H1 (cell line): Measurements from ENCODE around the gene HMCN2. TPM values are rescaled to one million over a fixed set of nuclear protein-coding genes. Genes with fewer than 3 reads are reported as not detected.

Source experiments
- CTCF ChIA-PET: fragments of 300-600 bp; sonication (Branson Sonifier 250); formaldehyde crosslinking; loops from one replicate; lab custom pipeline; 2021; ENCODE audit not compliant: partially characterized antibody; lab: Charles Lee
- POLR2A ChIA-PET: fragments of 300-600 bp; sonication (Branson Sonifier 250); formaldehyde crosslinking; loops from one replicate; lab custom pipeline; 2021; ENCODE audit warnings: inconsistent platforms; ENCODE audit not compliant: partially characterized antibody; lab: Charles Lee
- DNase-seq, 2 experiments: peaks; one replicate each; pipeline versions ENCODE4 v3.0.0 to v3.0.0-alpha.2; 2010 to 2022; ENCODE audit warnings: low spot score in 2 of 2, low read depth in 1 of 2, mixed read lengths in 1 of 2
- FAIRE-seq: peaks from 2 replicates; lab custom pipeline; 2011; peaks lifted over from hg19 to GRCh38; lab: Jason Lieb, UNC
- H2AFZ ChIP-seq: 2 replicates; pipeline ENCODE4 v1.8.1; 2012; ENCODE audit warnings: low read length, inconsistent platforms
- H2AK5ac ChIP-seq: 2 replicates; pipeline ENCODE4 v1.6.1; 2013; ENCODE audit warnings: low read depth, low read length
- H2BK120ac ChIP-seq: replicated peaks from 2 replicates; pipeline ENCODE3; 2013; ENCODE audit warnings: low read depth, low read length, inconsistent platforms
- H2BK12ac ChIP-seq: 2 replicates; pipeline ENCODE4 v1.6.1; 2013; ENCODE audit warnings: low read depth, low read length
- H2BK15ac ChIP-seq: 2 replicates; pipeline ENCODE4 v1.6.1; 2013; ENCODE audit warnings: low read length
- H2BK20ac ChIP-seq: 2 replicates; pipeline ENCODE4 v1.6.1; 2013; ENCODE audit warnings: low read length
- H2BK5ac ChIP-seq: 2 replicates; pipeline ENCODE4 v1.6.1; 2013; ENCODE audit warnings: low read depth, low read length
- H3K14ac ChIP-seq: 2 replicates; pipeline ENCODE4 v1.6.1; 2013; ENCODE audit warnings: inconsistent platforms; ENCODE audit not compliant: insufficient read length
- H3K18ac ChIP-seq: 2 replicates; pipeline ENCODE4 v1.6.1; 2013; ENCODE audit warnings: low read length; ENCODE audit errors: extremely low read depth
- H3K23ac ChIP-seq: 2 replicates; pipeline ENCODE4 v1.6.1; 2013; ENCODE audit warnings: inconsistent platforms; ENCODE audit not compliant: insufficient read length
- H3K23me2 ChIP-seq: 2 replicates; pipeline ENCODE4 v1.6.1; 2013; ENCODE audit warnings: low read depth, low read length
- H3K27ac ChIP-seq: 2 replicates; pipeline ENCODE4 v1.6.1; 2011; ENCODE audit warnings: low read depth, low read length, inconsistent platforms
- H3K27me3 ChIP-seq, 4 experiments: replicated peaks in 1 of 4; 1 replicate in 1 of 4; 2 replicates in 3 of 4; pipeline versions ENCODE4 v1.6.1 to v1.8.1; 2011 to 2013; ENCODE audit warnings: low read length in 3 of 4, mild to moderate bottlenecking in 3 of 4, inconsistent platforms in 2 of 4, mixed read lengths in 2 of 4, moderate library complexity in 1 of 4; ENCODE audit not compliant: control insufficient read depth in 3 of 4, insufficient read depth in 3 of 4; ENCODE audit errors: extremely low read depth in 1 of 4
- H3K36me3 ChIP-seq, 4 experiments: 2 replicates each; pipeline versions ENCODE4 v1.6.1 to v1.8.1; 2011 to 2013; ENCODE audit warnings: mild to moderate bottlenecking in 4 of 4, low read length in 3 of 4, moderate library complexity in 2 of 4, control low read depth in 1 of 4, inconsistent platforms in 1 of 4; ENCODE audit not compliant: insufficient read depth in 4 of 4, control insufficient read depth in 2 of 4
- H3K4ac ChIP-seq: replicated peaks from 2 replicates; pipeline ENCODE3; 2013; ENCODE audit warnings: low read length, low read depth, mixed read lengths, inconsistent platforms; ENCODE audit not compliant: insufficient read length
- H3K4me1 ChIP-seq, 4 experiments: replicated peaks in 1 of 4; 1 replicate in 1 of 4; 2 replicates in 3 of 4; pipeline versions ENCODE4 v1.6.1 to v1.8.1; 2011 to 2013; ENCODE audit warnings: low read length in 3 of 4, inconsistent platforms in 2 of 4, mixed read lengths in 1 of 4; ENCODE audit not compliant: insufficient read depth in 4 of 4, control insufficient read depth in 3 of 4
- H3K4me2 ChIP-seq, 2 experiments: 2 replicates each; pipeline versions ENCODE4 v1.6.1 to v1.8.1; 2011 to 2013; ENCODE audit warnings: low read depth in 2 of 2, low read length in 2 of 2, control low read depth in 1 of 2, inconsistent platforms in 1 of 2, mild to moderate bottlenecking in 1 of 2; ENCODE audit not compliant: insufficient read depth in 1 of 2
- H3K4me3 ChIP-seq, 4 experiments: fragments of 200-600, 300-600 bp in 1 of 4; sonication (generic), shearing (Covaris generic), sonication (Bioruptor Twin) in 1 of 4; 2 replicates each; pipeline versions ENCODE4 v1.5.1 to v1.8.1; 2011 to 2016; ENCODE audit warnings: low read length in 4 of 4, low read depth in 3 of 4, control low read depth in 2 of 4, inconsistent platforms in 2 of 4, mild to moderate bottlenecking in 2 of 4, mixed read lengths in 1 of 4, moderate library complexity in 1 of 4; ENCODE audit not compliant: insufficient read depth in 2 of 4; ENCODE audit errors: extremely low read depth in 1 of 4
- H3K56ac ChIP-seq: replicated peaks from 2 replicates; pipeline ENCODE3; 2013; ENCODE audit warnings: low read depth, mild to moderate bottlenecking, mixed read lengths, low read length, inconsistent platforms; ENCODE audit not compliant: insufficient read length
- H3K79me1 ChIP-seq: 2 replicates; pipeline ENCODE4 v1.6.1; 2013; ENCODE audit warnings: low read depth, low read length, control low read depth
- H3K79me2 ChIP-seq, 2 experiments: 2 replicates each; pipeline versions ENCODE4 v1.6.1 to v1.8.1; 2012 to 2013; ENCODE audit warnings: low read length in 2 of 2, mild to moderate bottlenecking in 2 of 2, inconsistent platforms in 1 of 2; ENCODE audit not compliant: insufficient read depth in 2 of 2, control insufficient read depth in 1 of 2
- H3K9ac ChIP-seq, 4 experiments: replicated peaks in 1 of 4; 1 replicate in 1 of 4; 2 replicates in 3 of 4; pipeline versions ENCODE4 v1.6.1 to v1.8.1; 2011 to 2013; ENCODE audit warnings: low read depth in 3 of 4, low read length in 3 of 4, control low read depth in 2 of 4, mild to moderate bottlenecking in 2 of 4, moderate library complexity in 2 of 4, inconsistent platforms in 1 of 4; ENCODE audit errors: extremely low read depth in 1 of 4
- H3K9me3 ChIP-seq, 2 experiments: 2 replicates each; pipeline versions ENCODE4 v1.6.1 to v1.8.1; 2012 to 2013; ENCODE audit warnings: mild to moderate bottlenecking in 2 of 2, moderate library complexity in 2 of 2, control low read depth in 1 of 2, inconsistent platforms in 1 of 2, low read depth in 1 of 2, low read length in 1 of 2, mixed read lengths in 1 of 2; ENCODE audit not compliant: insufficient read depth in 2 of 2
- H4K20me1 ChIP-seq, 2 experiments: replicated peaks in 1 of 2; 2 replicates each; pipeline versions ENCODE3 to v1.8.1; 2011 to 2013; ENCODE audit warnings: inconsistent platforms in 2 of 2, low read length in 2 of 2, mild to moderate bottlenecking in 1 of 2; ENCODE audit not compliant: insufficient read depth in 2 of 2, control insufficient read depth in 1 of 2
- H4K5ac ChIP-seq: 2 replicates; pipeline ENCODE4 v1.6.1; 2013; ENCODE audit warnings: low read length, low read depth, mixed read lengths, inconsistent platforms; ENCODE audit not compliant: insufficient read length
- H4K8ac ChIP-seq: 2 replicates; pipeline ENCODE4 v1.8.0; 2013; ENCODE audit warnings: mild to moderate bottlenecking, moderate library complexity, low read length, inconsistent platforms; ENCODE audit not compliant: insufficient read depth; ENCODE audit errors: extremely low read depth
- H4K91ac ChIP-seq: replicated peaks from 2 replicates; pipeline ENCODE3; 2013; ENCODE audit warnings: low read length, mixed read lengths, inconsistent platforms; ENCODE audit not compliant: insufficient read length
- CHD1 ChIP-seq: IDR thresholded peaks from 2 replicates; pipeline ENCODE4 v1.6.1; 2012; ENCODE audit warnings: low read depth, low read length, improper control_type of control experiment
- CREB1 ChIP-seq: IDR thresholded peaks from 2 replicates; pipeline ENCODE4 v1.6.1; 2012; ENCODE audit warnings: inconsistent platforms
- FOSL1 ChIP-seq: IDR thresholded peaks from 2 replicates; pipeline ENCODE4 v1.6.1; 2011; ENCODE audit warnings: mild to moderate bottlenecking, low read depth, low read length, moderate library complexity; ENCODE audit not compliant: insufficient read depth
- GABPA ChIP-seq: IDR thresholded peaks from 2 replicates; pipeline ENCODE4 v1.6.1; 2011; ENCODE audit warnings: mild to moderate bottlenecking, low read length, moderate library complexity, borderline replicate concordance; ENCODE audit not compliant: insufficient read depth
- HDAC6 ChIP-seq: IDR thresholded peaks from one replicate; pipeline ENCODE4 v1.7.1; 2012; ENCODE audit warnings: low read depth, mild to moderate bottlenecking, inconsistent platforms, low read length, moderate library complexity
- JUN ChIP-seq: IDR thresholded peaks from 2 replicates; pipeline ENCODE4 v1.6.1; 2011; ENCODE audit warnings: low read depth, mild to moderate bottlenecking, improper control_type of control experiment, low read length
- JUND ChIP-seq: IDR thresholded peaks from 2 replicates; pipeline ENCODE4 v1.6.1; 2011; ENCODE audit warnings: mild to moderate bottlenecking, improper control_type of control experiment, low read length
- SP2 ChIP-seq: IDR thresholded peaks from 2 replicates; pipeline ENCODE4 v1.6.1; 2012; ENCODE audit warnings: mild to moderate bottlenecking, low read length, inconsistent platforms
- YY1 ChIP-seq: IDR thresholded peaks from 2 replicates; pipeline ENCODE4 v1.6.1; 2011; ENCODE audit warnings: low read depth, mild to moderate bottlenecking, low read length
- WGBS, 2 experiments: shearing (Covaris generic) in 1 of 2; methylation state at CpG; one replicate each; pipeline versions ENCODE4 v1.1.6 to v1.1.7; 2013 to 2015; ENCODE audit warnings: low lambda C conversion rate in 2 of 2, mixed read lengths in 2 of 2, inconsistent platforms in 1 of 2, low coverage in 1 of 2, missing lambda C conversion rate in 1 of 2; ENCODE audit not compliant: insufficient replicate concordance in 2 of 2, insufficient coverage in 1 of 2, insufficient read length in 1 of 2; ENCODE audit errors: extremely low coverage in 1 of 2, missing lambda C conversion rate in 1 of 2; 5-methylcytosine and 5-hydroxymethylcytosine counted together
- polyA plus RNA-seq, 7 experiments: library from polyadenylated mRNA; depleted of rRNA in 3 of 7; stranded (reverse) in 5 of 7; unstranded in 2 of 7; fragments of >200 nt in 5 of 7; fragments of 200-250 nt in 2 of 7; gene quantifications; 1 replicate in 5 of 7; 2 replicates in 1 of 7; 4 replicates in 1 of 7; pipeline versions ENCODE4 v1.2.1 to v1.2.3, GENCODE V29; 2011 to 2013; ENCODE audit warnings: missing spikeins in 2 of 7, mixed read lengths in 2 of 7
- total RNA-seq: library from RNA; stranded (reverse); fragmentation: NEBNext Ultra II Directional; extraction: Animal tissue kit (Norgen Biotek cat#: 25700); gene quantifications from 2 replicates; pipeline ENCODE4 v1.2.1, GENCODE V29; 2021
- TF ChIP-seq, protein P1 (sequence below): IDR thresholded peaks from 2 replicates; pipeline ENCODE4 v1.6.1; 2012; ENCODE audit warnings: low read length, inconsistent platforms
- TF ChIP-seq, protein P2 (sequence below): IDR thresholded peaks from 2 replicates; pipeline ENCODE4 v1.6.1; 2012; ENCODE audit warnings: inconsistent platforms

Gene HMCN2
- total and polyA plus RNA-seq, 2 of the 8 experiments (the other 6 are each of a cell fraction or from before 2014, with no cell fraction given), result 5.0 to 9.1 TPM

DNA sequence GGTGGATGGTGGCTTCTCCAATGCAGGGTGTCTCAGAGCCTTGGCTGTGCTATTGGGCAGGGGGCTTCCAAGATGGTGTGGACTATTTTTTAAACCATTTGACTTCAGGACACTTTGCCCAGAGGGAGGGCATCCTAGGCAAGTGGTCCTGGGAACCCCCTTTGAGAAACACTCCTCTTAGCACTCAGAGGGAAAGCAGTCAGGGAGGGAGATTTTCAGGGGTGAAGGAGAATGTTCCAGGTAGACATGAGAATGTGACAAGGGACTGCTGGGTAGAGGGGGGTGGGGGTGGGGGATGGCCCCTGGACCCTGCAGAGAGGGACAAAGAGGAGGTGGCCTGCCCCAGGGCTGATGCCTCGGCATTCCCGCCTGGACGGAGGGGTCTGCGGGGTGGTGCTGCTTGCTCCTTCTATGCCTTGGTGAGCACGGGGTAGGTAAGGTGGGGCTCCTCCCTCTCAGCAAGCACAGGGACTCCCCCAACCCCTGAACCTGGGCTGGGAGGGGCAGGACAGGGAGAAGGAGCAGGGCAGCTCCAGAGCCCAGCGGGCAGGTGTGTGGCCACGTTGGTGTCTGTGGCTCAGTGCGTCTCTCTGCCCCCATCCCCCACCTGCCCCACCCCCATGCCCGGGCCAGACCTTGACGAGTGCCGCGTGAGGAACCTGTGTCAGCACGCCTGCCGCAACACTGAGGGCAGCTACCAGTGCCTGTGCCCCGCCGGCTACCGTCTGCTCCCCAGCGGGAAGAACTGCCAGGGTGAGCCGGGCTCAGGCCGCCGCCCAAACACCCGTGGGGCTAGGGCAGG, 165.4 kb downstream of the HMCN2 start:
- Histone ChIP-seq H4K8ac (no peak overlapping the region), H2BK15ac (no peak overlapping the region), H2BK20ac (no peak overlapping the region), H2AFZ (no peak overlapping the region), H3K27ac (no peak overlapping the region), H3K23me2 (peaks cover 8% of the 10 kb centered on the region), H3K4me1 (peaks cover 0 to 22% (median 11%) of the 10 kb centered on the region in 4 experiments; a peak in 6 of 7 replicates), H2BK5ac (no peak overlapping the region), H3K14ac (no peak overlapping the region), H4K91ac (no peak overlapping the region), H2BK12ac (0 out of 2 replicates have a peak overlapping the region, but pooled peaks have one; percentile 39), H3K4ac (no peak overlapping the region), H2BK120ac (no peak overlapping the region), H3K27me3 (peaks cover 1 to 27% (median 20%) of the 10 kb centered on the region in 4 experiments; a peak in 6 of 7 replicates), H3K18ac (no peak overlapping the region), H3K79me1 (no peaks in the 10 kb centered on the region), H3K23ac (no peak overlapping the region), H3K4me2 (no peak overlapping the region), H3K4me3 (no peak overlapping the region), H3K9ac (no peak overlapping the region), H2AK5ac (no peak overlapping the region), H3K9me3 (no peaks in the 10 kb centered on the region), H4K20me1 (no peaks in the 10 kb centered on the region), H3K56ac (no peak overlapping the region), H4K5ac (no peak overlapping the region), H3K79me2 (no peaks in the 10 kb centered on the region), H3K36me3 (no peaks in the 10 kb centered on the region)
- WGBS, 2 experiments, result 95% methylated on average over 15 of the region's 22 CpGs; no CpG with 5 or more reads in 1 of the 2 experiments
- FAIRE-seq, result no peak
- no peak for DNase-seq
- ChIA-PET CTCF (interaction anchor here (0.8 to 1.3 kb wide), 4 partner anchors 18 to 71 kb away, joined by 3 to 4 read pairs (median 3); no protein-coding TSS in a partner anchor), POLR2A (interaction anchor here (1.1 to 1.7 kb wide), 2 partner anchors 16 to 18 kb away, joined by 3 to 10 read pairs; no protein-coding TSS in a partner anchor)
- TF ChIP-seq CHD1 (no peak), CREB1 (no peak), YY1 (no peak), SP2 (no peak), GABPA (no peak), JUN (no peak), JUND (no peak), FOSL1 (no peak), HDAC6 (no peak)
- TF ChIP-seq, protein P1, sequence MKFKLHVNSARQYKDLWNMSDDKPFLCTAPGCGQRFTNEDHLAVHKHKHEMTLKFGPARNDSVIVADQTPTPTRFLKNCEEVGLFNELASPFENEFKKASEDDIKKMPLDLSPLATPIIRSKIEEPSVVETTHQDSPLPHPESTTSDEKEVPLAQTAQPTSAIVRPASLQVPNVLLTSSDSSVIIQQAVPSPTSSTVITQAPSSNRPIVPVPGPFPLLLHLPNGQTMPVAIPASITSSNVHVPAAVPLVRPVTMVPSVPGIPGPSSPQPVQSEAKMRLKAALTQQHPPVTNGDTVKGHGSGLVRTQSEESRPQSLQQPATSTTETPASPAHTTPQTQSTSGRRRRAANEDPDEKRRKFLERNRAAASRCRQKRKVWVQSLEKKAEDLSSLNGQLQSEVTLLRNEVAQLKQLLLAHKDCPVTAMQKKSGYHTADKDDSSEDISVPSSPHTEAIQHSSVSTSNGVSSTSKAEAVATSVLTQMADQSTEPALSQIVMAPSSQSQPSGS, result no peak
- TF ChIP-seq, protein P2, sequence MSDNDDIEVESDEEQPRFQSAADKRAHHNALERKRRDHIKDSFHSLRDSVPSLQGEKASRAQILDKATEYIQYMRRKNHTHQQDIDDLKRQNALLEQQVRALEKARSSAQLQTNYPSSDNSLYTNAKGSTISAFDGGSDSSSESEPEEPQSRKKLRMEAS, result no peak
